PFSK-1 (cell line): ENCODE measurements around the gene GGCX.

Experiments used
- FOXP2 ChIP-seq: optimal IDR thresholded peaks from 2 replicates; pipeline ENCODE3; 2011; ENCODE audit warnings: borderline replicate concordance, control low read depth, inconsistent platforms; ENCODE audit not compliant: insufficient read depth; ENCODE audit errors: extremely low read length, extremely low read depth
- POLR2AphosphoS5 ChIP-seq: IDR thresholded peaks from 2 replicates; pipeline ENCODE4 v1.6.1; 2012; ENCODE audit warnings: low read depth, mild to moderate bottlenecking, control low read depth, low read length, moderate library complexity
- SIN3A ChIP-seq: IDR thresholded peaks from 2 replicates; pipeline ENCODE4 v1.6.1; 2012; ENCODE audit warnings: mild to moderate bottlenecking, low read length, moderate library complexity, borderline replicate concordance; ENCODE audit not compliant: insufficient read depth
- TAF1 ChIP-seq: IDR thresholded peaks from 2 replicates; pipeline ENCODE4 v1.6.1; 2012; ENCODE audit warnings: low read length, control low read depth, borderline replicate concordance; ENCODE audit not compliant: insufficient read depth
- TF ChIP-seq, protein P1 (sequence below), 2 experiments: IDR thresholded peaks; 2 replicates each; pipeline versions ENCODE4 v1.6.1 to v1.8.0; 2011 to 2012; ENCODE audit warnings: low read depth in 2 of 2, low read length in 2 of 2, control low read depth in 1 of 2, inconsistent platforms in 1 of 2, mild to moderate bottlenecking in 1 of 2, moderate library complexity in 1 of 2; ENCODE audit not compliant: insufficient read depth in 1 of 2

Gene GGCX

GRCh38 chr2:85503168-85503850, 58.0 kb downstream of the GGCX start:
- TF ChIP-seq TAF1: no peak
- TF ChIP-seq SIN3A: no peak
- TF ChIP-seq FOXP2: no peak
- TF ChIP-seq, protein P1, sequence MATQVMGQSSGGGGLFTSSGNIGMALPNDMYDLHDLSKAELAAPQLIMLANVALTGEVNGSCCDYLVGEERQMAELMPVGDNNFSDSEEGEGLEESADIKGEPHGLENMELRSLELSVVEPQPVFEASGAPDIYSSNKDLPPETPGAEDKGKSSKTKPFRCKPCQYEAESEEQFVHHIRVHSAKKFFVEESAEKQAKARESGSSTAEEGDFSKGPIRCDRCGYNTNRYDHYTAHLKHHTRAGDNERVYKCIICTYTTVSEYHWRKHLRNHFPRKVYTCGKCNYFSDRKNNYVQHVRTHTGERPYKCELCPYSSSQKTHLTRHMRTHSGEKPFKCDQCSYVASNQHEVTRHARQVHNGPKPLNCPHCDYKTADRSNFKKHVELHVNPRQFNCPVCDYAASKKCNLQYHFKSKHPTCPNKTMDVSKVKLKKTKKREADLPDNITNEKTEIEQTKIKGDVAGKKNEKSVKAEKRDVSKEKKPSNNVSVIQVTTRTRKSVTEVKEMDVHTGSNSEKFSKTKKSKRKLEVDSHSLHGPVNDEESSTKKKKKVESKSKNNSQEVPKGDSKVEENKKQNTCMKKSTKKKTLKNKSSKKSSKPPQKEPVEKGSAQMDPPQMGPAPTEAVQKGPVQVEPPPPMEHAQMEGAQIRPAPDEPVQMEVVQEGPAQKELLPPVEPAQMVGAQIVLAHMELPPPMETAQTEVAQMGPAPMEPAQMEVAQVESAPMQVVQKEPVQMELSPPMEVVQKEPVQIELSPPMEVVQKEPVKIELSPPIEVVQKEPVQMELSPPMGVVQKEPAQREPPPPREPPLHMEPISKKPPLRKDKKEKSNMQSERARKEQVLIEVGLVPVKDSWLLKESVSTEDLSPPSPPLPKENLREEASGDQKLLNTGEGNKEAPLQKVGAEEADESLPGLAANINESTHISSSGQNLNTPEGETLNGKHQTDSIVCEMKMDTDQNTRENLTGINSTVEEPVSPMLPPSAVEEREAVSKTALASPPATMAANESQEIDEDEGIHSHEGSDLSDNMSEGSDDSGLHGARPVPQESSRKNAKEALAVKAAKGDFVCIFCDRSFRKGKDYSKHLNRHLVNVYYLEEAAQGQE (IDR thresholded peaks at IDR 0.05; ENCODE audit: insufficient read depth in 1 of 2, low read depth in 2 of 2, low read length in 2 of 2): no peak
- TF ChIP-seq POLR2AphosphoS5: no peak

- no peak for TF ChIP-seq SIN3A
- TF ChIP-seq FOXP2: no peak
- TF ChIP-seq TAF1: no peak
- TF ChIP-seq, protein P1 (IDR thresholded peaks at IDR 0.05; ENCODE audit: insufficient read depth in 1 of 2, low read depth in 2 of 2, low read length in 2 of 2): no peak
- no peak for TF ChIP-seq POLR2AphosphoS5
These were observed 58.6 kb downstream of the GGCX start for GRCh38 chr2:85502720-85503119.

GRCh38 chr2:85501248-85501647, 60.0 kb downstream of the GGCX start:
- TF ChIP-seq FOXP2 (no peak), TAF1 (no peak), POLR2AphosphoS5 (no peak)
- TF ChIP-seq, protein P1 (IDR thresholded peaks at IDR 0.05; ENCODE audit: insufficient read depth in 1 of 2, low read depth in 2 of 2, low read length in 2 of 2): no peak

DNA sequence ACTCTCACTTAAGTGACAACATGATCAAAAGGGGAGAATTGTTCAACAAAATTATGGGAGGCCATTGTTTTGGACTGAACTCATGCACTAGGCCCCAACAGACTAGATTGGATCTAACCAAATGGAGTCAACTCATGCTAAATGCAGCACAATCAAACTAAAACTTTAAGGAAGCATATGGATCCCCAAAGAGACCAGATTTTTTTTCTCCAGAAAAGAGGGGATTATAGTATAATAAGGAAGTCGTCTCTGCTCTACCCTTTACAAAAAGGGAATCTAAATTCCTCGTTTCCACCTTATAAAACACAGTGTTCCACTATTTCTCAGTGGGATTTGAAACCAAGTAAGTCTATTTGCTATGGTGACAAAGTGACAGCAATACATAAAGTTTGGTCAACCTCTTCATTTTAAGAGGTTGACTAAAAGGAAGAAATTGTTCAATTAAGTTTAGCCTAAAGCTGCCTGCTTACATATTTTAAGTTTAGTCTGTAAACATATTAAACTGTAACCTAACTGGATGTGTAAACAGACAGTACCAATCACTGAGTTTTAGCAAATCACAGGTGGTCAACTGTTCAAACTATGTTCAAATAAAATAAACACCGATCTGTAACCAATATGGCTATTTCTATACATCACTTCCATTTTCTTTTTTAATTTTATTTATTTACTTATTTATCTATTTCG, 63.2 kb downstream of the GGCX start:
- no peak for TF ChIP-seq FOXP2
- no peak for TF ChIP-seq SIN3A
- no peak for TF ChIP-seq TAF1
- TF ChIP-seq POLR2AphosphoS5: no peak
- TF ChIP-seq, protein P1 (IDR thresholded peaks at IDR 0.05; ENCODE audit: insufficient read depth in 1 of 2, low read depth in 2 of 2, low read length in 2 of 2): no peak
